ENCODE data around the gene ZNF121.
A peak's percentile ranks its signal among the peaks of the same experiment; 100 is the strongest.
"Not testable (repeated sequence)": the region's sequence is repeated elsewhere in the genome, so short reads cannot be mapped to it uniquely, and the experiment has no call there.

ZNF121 gene

DNA sequence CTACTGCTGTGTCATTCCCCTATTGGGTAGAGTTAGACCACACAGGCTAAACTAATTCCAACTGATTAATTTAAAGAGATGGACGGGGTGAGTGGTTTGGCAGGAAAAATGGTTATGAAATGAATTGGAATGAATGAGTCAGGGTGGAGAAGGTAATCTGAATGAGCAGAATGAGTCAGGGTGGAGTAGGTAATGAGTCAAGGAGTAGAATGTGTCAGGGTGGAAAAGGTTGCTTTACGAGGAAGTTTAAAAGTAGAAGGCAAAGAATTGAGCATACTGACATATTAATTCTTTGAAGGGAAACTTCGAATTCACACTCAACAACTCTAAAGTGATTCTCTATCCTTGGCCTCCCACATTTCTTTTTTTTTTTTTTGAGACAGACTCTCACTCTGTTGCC, 12.7 kb upstream of the ZNF121 start:
- TF ChIP-seq, protein P1, sequence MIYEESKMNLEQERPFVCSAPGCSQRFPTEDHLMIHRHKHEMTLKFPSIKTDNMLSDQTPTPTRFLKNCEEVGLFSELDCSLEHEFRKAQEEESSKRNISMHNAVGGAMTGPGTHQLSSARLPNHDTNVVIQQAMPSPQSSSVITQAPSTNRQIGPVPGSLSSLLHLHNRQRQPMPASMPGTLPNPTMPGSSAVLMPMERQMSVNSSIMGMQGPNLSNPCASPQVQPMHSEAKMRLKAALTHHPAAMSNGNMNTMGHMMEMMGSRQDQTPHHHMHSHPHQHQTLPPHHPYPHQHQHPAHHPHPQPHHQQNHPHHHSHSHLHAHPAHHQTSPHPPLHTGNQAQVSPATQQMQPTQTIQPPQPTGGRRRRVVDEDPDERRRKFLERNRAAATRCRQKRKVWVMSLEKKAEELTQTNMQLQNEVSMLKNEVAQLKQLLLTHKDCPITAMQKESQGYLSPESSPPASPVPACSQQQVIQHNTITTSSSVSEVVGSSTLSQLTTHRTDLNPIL (CRISPR knock-in tag; IDR thresholded peaks at IDR 0.05; ENCODE audit: low read depth): no peak
- TF ChIP-seq ESRRG (CRISPR knock-in tag; IDR thresholded peaks at IDR 0.05) (no peak), ISL1 (CRISPR knock-in tag; IDR thresholded peaks at IDR 0.05) (no peak), SNAI2 (CRISPR knock-in tag; IDR thresholded peaks at IDR 0.05) (no peak)
- ATAC-seq: no peak

DNA sequence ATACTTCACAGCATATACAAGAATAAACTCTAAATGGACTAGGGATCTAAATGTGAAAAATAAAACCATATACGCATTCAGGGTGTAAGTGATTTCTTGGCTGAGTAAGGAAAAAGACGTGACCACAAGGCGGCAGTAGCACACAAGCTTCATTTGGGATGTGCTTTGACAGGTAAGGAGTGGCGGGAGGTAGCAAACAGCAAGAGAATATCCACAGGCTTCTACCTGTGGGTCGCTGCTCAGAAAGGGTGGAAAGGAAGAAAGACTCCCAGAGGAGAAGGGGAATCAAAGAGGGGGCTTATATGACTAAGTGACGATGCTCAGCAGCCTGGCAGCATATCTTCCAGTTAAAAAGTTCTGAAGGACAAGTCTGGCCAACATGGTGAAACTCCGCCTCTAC, 2.5 kb upstream of the ZNF121 start:
- ATAC-seq: peak; percentile 59
- no peak for TF ChIP-seq TOX (CRISPR knock-in tag; IDR thresholded peaks at IDR 0.05; ENCODE audit: borderline replicate concordance)
- TF ChIP-seq TCF4 (CRISPR knock-in tag; IDR thresholded peaks at IDR 0.05; ENCODE audit: borderline replicate concordance): no peak
- TF ChIP-seq ZNF8 (CRISPR knock-in tag; IDR thresholded peaks at IDR 0.05): no peak
- TF ChIP-seq, protein P2, sequence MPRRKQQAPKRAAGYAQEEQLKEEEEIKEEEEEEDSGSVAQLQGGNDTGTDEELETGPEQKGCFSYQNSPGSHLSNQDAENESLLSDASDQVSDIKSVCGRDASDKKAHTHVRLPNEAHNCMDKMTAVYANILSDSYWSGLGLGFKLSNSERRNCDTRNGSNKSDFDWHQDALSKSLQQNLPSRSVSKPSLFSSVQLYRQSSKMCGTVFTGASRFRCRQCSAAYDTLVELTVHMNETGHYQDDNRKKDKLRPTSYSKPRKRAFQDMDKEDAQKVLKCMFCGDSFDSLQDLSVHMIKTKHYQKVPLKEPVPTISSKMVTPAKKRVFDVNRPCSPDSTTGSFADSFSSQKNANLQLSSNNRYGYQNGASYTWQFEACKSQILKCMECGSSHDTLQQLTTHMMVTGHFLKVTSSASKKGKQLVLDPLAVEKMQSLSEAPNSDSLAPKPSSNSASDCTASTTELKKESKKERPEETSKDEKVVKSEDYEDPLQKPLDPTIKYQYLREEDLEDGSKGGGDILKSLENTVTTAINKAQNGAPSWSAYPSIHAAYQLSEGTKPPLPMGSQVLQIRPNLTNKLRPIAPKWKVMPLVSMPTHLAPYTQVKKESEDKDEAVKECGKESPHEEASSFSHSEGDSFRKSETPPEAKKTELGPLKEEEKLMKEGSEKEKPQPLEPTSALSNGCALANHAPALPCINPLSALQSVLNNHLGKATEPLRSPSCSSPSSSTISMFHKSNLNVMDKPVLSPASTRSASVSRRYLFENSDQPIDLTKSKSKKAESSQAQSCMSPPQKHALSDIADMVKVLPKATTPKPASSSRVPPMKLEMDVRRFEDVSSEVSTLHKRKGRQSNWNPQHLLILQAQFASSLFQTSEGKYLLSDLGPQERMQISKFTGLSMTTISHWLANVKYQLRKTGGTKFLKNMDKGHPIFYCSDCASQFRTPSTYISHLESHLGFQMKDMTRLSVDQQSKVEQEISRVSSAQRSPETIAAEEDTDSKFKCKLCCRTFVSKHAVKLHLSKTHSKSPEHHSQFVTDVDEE (CRISPR knock-in tag; IDR thresholded peaks at IDR 0.05): no peak
- no peak for TF ChIP-seq ESRRG (CRISPR knock-in tag; IDR thresholded peaks at IDR 0.05)
- TF ChIP-seq GLIS3 (CRISPR knock-in tag; IDR thresholded peaks at IDR 0.05): no peak
- TF ChIP-seq BACH2 (CRISPR knock-in tag; IDR thresholded peaks at IDR 0.05; ENCODE audit: borderline replicate concordance): no peak

DNA sequence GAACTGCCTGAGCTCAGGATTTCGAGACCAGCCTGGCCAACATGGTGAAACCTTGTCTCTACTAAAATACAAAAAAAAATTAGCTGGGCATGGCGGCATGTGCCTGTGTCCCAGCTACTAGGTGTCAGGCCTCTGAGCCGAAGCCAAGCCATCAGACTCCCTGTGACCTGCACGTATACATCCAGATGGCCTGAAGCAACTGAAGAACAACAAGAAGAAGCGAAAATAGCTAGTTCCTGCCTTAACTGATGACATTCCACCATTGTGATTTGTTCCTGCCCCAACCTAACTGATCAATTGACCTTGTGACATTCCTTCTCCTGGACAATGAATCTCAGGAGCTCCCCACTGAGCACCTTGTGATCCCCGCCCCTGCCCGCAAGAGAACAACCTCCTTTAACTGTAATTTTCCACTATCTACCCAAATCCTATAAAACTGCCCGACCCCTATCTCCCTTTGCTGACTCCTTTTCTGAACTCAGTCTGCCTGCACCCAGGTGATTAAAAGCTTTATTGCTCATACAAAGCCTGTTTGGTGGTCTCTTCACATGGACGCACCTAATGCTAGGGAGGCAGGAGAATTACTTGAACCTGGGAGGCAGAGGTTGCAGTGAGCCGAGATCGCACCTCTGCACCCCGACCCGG, 2.1 kb downstream of the ZNF121 start:
- ATAC-seq: not testable (repeated sequence)

DNA sequence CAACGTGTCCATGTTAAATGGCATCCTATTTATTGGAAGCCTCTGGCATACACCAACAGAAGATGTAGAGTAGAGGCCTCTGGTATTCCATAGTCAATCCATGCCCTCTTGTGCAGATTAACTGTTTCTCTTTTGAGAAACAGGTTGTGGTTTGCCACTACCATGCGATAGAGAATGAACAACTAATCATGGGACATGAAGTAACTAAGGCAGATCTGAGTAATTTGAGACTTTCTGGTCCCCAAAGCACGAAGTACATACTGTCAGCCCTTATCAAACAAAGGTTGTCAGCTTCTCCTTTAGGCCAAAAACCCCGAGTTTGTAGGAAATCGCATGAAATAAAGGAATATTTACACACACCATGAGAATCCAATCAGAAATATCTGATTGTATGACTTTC, 3.6 kb downstream of the ZNF121 start:
- TF ChIP-seq TOX (CRISPR knock-in tag; IDR thresholded peaks at IDR 0.05; ENCODE audit: borderline replicate concordance) (no peak), ZNF70 (CRISPR knock-in tag; IDR thresholded peaks at IDR 0.05) (no peak), OSR1 (CRISPR knock-in tag; IDR thresholded peaks at IDR 0.05) (no peak), BACH2 (CRISPR knock-in tag; IDR thresholded peaks at IDR 0.05; ENCODE audit: borderline replicate concordance) (no peak), RARB (CRISPR knock-in tag; IDR thresholded peaks at IDR 0.05) (no peak), ESRRG (CRISPR knock-in tag; IDR thresholded peaks at IDR 0.05) (no peak), GLIS3 (CRISPR knock-in tag; IDR thresholded peaks at IDR 0.05) (no peak)
- TF ChIP-seq, protein P1 (CRISPR knock-in tag; IDR thresholded peaks at IDR 0.05; ENCODE audit: low read depth): no peak
- no peak for ATAC-seq

DNA sequence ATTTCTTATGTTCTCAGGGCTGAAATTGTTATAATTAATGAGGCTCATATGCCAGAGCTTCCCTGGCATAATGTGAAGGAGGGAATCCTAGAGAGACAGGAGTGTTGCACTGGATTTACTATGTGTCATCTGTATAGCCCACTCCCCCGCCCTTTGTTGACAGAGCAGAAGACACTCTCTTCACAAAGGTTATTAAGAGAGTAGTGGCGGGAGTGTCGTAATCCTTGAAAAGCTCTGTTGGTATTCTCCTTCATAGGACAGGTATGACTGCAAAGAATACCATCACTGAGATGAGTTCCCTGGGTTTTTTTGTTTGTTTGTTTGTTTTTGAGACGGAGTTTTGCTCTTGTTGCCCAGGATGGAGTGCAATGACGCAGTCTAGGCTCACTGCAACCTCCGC, 14.0 kb downstream of the ZNF121 start:
- no peak for ATAC-seq
- no peak for TF ChIP-seq CSDC2 (CRISPR knock-in tag; IDR thresholded peaks at IDR 0.05)
- no peak for TF ChIP-seq TOX (CRISPR knock-in tag; IDR thresholded peaks at IDR 0.05; ENCODE audit: borderline replicate concordance)
- TF ChIP-seq SNAI2 (CRISPR knock-in tag; IDR thresholded peaks at IDR 0.05): no peak
- no peak for TF ChIP-seq GLIS3 (CRISPR knock-in tag; IDR thresholded peaks at IDR 0.05)
- no peak for TF ChIP-seq ESRRG (CRISPR knock-in tag; IDR thresholded peaks at IDR 0.05)

DNA sequence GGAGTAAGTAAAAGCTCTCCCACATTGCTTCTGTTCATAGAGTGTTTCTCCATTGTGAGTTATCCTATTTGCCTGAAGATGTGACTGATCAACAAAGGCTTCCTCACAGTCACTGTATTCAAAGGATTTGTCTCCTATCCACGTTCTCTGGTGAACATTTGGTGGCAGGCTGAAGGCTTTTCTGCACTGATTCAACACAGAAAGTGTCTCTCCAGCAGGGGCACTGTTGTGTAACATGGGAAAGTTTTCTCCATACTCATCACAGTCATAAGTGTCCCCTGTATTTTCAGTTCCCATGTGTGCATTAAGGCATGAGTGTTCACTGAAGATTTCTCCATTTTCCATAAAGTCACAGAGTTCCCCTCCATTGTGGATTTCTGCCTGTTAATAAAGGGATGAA, 17.6 kb downstream of the ZNF121 start:
- no peak for ATAC-seq
- TF ChIP-seq ZNF8 (CRISPR knock-in tag; IDR thresholded peaks at IDR 0.05) (no peak), ZNF70 (CRISPR knock-in tag; IDR thresholded peaks at IDR 0.05) (no peak)

DNA sequence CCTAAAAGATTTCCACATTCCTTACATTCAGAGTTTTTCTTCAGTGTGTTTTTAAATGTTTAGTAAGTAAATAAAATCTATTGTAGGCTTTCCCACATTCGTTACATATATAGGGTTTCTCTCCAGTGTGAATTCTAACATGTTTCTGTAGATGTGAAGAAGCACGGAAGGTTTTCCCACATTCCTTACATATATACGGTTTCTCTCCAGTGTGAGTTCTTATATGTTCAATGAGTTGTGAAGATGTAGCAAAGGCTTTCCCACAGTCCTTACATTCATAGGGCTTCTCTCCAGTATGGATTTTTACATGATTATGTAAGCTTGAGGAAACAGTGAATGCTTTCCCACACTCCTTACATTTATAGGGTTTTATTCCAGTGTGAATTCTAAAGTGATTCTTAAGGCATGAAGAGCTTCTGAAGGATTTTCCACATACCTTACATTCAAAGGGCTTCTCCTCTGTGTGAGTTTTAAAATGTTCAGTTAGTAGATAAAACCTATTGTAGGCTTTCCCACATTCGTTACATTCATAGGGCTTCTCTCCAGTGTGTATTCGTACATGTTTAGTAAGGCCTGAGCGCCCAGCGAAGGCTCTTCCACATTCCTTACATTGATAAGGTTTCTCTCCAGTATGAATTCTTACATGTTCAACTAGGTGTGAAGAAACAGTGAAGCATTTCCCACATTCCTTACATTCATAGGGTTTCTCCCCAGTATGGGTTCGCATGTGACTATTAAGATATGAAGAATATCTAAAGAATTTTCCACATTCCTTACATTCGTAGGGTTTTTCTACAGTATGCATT, 18.2 kb downstream of the ZNF121 start:
- ATAC-seq: no peak
- TF ChIP-seq ESRRG (CRISPR knock-in tag; IDR thresholded peaks at IDR 0.05): no peak
- TF ChIP-seq ZC3H10 (CRISPR knock-in tag; IDR thresholded peaks at IDR 0.05): no peak
- no peak for TF ChIP-seq BACH2 (CRISPR knock-in tag; IDR thresholded peaks at IDR 0.05; ENCODE audit: borderline replicate concordance)
- no peak for TF ChIP-seq ARNTL (CRISPR knock-in tag; IDR thresholded peaks at IDR 0.05; ENCODE audit: borderline replicate concordance, low read depth)
- TF ChIP-seq CSDC2 (CRISPR knock-in tag; IDR thresholded peaks at IDR 0.05): no peak
- no peak for TF ChIP-seq ZNF565 (CRISPR knock-in tag; conservative IDR thresholded peaks at IDR 0.05; ENCODE audit: low read depth)
- no peak for TF ChIP-seq TOX (CRISPR knock-in tag; IDR thresholded peaks at IDR 0.05; ENCODE audit: borderline replicate concordance)
- TF ChIP-seq, protein P3, sequence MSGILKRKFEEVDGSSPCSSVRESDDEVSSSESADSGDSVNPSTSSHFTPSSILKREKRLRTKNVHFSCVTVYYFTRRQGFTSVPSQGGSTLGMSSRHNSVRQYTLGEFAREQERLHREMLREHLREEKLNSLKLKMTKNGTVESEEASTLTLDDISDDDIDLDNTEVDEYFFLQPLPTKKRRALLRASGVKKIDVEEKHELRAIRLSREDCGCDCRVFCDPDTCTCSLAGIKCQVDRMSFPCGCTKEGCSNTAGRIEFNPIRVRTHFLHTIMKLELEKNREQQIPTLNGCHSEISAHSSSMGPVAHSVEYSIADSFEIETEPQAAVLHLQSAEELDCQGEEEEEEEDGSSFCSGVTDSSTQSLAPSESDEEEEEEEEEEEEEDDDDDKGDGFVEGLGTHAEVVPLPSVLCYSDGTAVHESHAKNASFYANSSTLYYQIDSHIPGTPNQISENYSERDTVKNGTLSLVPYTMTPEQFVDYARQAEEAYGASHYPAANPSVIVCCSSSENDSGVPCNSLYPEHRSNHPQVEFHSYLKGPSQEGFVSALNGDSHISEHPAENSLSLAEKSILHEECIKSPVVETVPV (CRISPR knock-in tag; IDR thresholded peaks at IDR 0.05): no peak
- no peak for TF ChIP-seq PPARA (CRISPR knock-in tag; IDR thresholded peaks at IDR 0.05; ENCODE audit: borderline replicate concordance)
- TF ChIP-seq, protein P2 (CRISPR knock-in tag; IDR thresholded peaks at IDR 0.05): no peak

Measured in SK-N-SH treated with all-trans-retinoic acid at 6 μM for 48 hours (cell line).